Skeletal muscle cell (primary cell): ENCODE data around the gene SYNPO.

Source experiments
- DNase-seq: peaks from one replicate; pipeline ENCODE4 v3.0.0-alpha.2; 2010; ENCODE audit warnings: low read depth
- H3K4me3 ChIP-seq: 2 replicates; pipeline ENCODE4 v1.5.1; 2011; ENCODE audit warnings: low read depth, mild to moderate bottlenecking, control low read depth, low read length, moderate library complexity

Gene SYNPO

DNA sequence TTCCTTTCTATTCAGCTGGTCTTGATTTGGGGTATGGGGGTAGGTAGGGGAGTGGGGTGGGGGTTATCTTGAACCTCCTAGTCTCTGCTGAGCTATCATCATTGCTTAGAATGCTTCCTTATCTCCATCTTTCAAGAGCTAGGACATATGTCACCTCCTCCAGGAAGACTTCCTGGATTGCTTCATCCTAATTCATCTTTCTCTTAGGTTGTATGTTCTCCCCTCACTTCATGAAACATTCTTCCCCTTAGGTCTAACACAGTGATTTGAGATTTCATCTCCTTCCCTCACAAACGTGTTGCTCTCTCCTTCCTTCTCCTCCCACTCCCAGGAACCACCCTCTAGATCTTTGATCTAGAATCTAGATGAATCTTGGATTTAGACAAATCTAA is 2.4 kb upstream of the SYNPO start:
- DNase-seq = no peak
- H3K4me3 ChIP-seq = no peak overlapping the region

DNA sequence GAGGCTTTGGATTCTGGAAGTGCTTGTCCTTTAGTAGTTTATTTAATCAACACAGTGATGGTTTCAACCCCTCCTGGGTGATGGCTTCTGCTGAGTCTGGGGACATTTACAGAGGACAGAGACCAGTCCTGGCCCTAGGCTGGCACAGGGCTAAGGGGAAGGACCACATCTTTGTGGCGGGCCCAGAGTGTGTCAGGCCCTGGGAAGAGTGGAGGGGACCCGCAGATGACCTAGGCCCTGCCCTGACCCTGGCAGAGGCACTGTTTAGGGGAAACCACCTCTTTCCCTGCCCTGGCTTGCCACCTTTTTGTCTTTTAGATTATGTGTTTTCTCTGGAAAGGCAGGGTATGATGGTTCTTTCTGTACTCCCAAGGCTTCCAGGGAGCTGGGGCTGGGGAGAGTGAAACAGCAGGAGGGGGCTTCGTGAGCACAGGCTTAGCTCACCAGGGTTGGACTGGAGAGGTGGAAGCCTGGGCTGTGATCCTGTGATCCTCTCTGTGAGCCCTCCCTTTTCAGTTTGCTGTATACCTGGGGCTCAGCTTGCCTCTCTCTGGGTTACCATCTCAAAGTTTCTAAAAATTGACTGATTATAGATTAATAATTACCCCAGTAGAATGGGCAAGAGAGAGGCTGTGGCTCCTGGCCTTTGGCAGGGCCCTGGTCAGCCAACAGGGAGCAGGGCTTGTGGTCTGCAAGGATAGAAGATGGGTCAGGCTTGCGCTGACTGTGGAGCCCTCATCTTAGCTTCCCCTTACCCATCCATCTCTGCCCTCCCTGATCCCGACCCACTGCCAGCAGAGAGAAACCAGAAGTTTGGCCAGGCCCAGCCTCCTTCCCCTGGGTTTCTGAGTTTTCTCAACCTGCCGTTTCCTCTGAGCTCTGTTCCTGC is 1.7 kb upstream of the SYNPO start:
- H3K4me3 ChIP-seq = no peak overlapping the region
- DNase-seq = no peak

DNA sequence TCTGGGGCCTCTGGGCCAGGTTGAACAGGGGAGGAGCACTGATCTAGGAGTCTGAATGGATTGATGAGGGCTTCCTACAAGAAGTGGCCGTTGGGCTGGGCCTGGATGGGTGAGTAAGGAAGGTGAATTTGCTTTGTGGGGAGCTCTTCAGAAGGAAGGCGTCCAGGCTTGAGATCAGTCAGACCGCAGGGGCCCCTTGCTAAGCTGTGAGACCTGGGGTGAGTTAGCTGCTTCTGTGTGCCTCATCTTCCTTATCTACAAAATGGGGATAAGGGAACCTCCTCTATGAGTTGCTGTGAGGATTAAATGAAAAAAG is 1.1 kb upstream of the SYNPO start:
- H3K4me3 ChIP-seq = no peak overlapping the region
- no peak for DNase-seq

DNA sequence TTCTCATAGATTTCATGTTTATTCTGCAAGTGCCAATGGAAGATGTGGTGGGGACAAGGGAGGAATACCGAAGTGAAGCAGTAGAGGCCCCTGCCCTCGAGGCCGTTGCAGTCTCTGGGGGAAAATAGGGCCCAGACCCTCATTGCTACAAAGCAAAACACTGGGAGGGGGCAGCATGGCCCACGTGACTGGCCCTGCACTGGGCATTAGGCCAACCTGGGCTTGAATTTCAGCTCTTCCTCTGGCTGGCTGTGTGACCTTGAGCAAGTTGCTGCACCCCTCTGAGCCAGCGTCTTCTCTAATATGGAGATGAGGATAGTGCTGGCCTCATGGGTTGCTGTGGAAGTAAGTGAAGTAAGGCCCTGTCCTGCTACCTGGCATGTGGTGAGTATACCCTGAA is 709 bp upstream of the SYNPO start:
- no peak overlapping the region for H3K4me3 ChIP-seq
- DNase-seq = no peak

DNA sequence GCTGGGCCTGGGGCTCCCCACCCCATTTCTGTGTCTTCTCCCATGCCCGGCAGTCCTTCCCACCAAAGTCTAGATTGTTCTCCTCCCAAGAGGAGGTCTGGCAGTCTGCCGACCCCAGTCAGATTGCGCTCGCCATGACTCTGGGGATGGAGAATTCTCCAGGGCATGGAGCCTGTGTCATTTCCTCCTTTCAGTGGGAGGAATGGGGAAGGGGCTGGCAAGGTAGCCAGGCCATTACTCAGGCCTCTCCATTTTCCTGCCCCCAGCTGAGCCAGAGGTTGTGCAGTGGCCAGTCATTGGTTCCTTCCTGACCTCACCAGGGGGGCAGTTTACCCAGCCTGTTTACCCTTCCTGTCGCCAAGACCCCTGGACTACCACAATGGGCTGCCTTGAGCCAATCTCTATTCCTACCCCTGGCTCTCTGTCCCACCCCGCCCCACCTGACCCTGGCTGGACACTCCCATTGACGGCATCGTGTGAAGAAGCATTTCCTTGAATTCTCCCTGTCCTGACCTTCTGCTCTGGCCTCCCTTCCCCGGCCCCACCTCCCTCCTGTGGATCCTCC is 628 bp downstream of the SYNPO start:
- peak overlapping the region; percentile 37 for H3K4me3 ChIP-seq
- DNase-seq = peak; percentile 50

DNA sequence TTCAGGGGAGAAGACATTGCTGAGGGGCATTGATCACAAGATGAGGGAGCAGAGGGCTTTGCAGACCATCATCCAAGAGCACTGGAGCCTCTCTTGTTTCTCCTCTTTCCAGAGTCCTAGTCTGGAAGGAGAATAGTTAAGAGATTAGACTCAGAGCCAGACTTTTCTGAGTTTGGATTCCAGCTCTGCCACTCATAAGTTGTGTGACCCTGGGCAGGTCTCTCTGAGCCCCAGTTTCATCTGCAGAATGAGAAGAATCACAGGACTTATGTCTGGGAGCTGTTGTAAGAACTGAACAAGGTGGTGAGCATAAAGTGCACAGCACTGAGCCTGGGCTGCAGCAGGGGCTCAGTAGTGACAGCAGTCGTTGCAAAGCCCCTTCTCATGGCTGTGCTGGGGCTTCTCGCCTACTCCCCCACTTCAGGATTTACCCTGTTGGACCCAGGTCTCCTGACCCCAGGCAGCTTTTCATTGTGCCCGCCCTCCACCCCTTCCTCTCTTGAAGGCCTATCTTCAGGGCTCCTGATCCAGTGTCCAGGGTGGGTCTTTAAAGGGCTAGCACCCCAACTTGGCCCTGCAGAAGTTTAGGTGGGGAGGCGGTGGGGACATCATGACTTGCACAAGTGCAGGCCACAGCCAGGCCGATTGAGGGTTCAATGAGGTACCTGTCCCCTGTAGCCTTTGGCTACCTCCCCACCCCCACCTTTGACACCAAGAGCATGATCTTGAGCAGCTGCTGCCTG is 1.5 kb downstream of the SYNPO start:
- H3K4me3 ChIP-seq = peak overlapping the region; percentile 6
- DNase-seq = no peak

DNA sequence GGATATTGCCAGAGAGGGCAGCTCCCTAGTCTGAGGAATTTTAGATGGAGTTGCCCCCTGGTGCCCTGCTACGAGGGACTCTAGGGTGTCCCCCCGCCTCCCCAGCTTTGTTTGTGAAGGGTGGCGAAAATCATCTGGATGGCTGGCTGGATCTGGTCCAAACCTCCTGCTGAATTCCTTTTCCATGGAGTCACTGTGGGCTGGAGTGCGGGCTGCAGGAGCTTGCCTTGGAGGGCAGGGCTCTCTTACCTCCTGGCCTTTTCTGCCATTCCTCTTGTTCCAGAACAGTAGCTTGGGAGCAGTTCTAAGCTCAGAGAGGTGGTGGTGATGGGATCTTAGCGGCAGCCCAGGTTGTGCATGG is 2.1 kb downstream of the SYNPO start:
- DNase-seq = peak; percentile 62
- peak overlapping the region; percentile 6 for H3K4me3 ChIP-seq

DNA sequence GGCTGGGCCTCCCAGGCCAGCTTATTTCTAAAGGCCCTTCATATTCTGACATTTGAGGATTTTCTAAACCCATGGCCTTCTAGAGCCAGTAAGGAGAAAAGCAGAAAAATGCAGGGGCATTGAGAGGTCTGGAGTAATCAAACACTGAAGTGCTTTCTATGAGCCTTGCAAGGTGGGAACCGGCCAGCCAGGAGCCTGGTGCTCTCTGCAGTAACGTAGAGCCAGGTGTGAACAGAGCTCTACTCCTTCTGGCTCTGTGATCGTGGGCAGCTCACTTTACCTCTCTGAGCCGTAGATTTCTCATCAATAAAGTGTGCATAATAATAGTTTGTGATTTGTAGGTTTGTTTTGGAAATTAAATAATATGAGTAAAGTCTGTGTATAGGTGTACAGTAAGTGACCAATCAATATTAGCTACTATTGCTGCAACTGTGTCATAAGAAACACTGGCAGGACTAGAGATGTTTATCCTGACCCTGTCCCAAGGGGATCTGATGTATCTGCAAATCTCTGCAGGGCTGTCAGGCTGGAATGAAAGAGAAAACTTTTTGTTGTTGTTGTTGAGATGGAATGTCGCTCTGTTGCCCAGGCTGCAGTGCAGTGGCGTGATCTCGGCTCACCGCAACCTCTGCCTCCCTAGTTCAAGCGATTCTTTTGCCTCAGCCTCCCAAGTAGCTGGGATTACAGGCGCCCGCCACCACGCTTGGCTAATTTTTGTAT is 2.7 kb downstream of the SYNPO start:
- DNase-seq = no peak
- H3K4me3 ChIP-seq = no peak overlapping the region

DNA sequence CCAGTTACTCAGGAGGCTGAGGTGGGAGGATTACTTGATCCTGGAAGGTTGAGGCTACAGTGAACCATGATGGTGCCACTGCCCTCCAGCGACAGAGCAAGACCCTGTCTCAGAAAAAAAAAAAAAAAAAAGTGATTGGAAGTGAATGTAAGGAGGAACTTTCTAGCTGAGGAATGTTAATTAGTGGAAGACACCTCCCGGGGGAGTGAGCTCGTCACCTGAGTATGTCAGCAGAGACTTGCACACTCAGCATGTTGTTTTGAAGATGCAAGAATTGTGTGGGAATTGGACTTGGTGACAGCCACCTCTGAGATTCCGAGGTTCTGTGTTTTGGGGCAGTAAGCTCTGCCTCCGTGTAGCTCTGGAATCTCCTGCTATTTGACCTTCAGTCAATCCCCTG is 3.6 kb downstream of the SYNPO start:
- DNase-seq = no peak
- no peak overlapping the region for H3K4me3 ChIP-seq

DNA sequence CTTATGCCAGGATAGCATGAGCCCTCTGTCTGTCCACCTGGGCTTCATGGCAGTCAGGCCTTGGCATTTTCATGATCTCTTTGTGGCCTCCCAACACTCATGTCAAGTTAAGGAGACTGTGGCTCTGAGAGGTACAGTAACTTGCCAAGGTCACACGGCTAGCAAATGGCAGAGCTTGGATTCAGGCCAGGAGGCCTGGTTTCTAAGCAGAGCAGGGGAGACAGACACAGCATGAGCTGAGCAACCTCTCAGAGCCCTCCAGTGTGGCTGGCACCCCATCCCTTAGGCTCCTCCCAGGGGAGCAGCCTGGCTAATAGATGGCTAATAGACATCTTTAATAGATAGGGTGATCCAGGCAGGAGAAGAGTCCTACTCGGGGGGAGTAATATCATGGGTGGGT is 4.1 kb downstream of the SYNPO start:
- no peak overlapping the region for H3K4me3 ChIP-seq
- DNase-seq = no peak

DNA sequence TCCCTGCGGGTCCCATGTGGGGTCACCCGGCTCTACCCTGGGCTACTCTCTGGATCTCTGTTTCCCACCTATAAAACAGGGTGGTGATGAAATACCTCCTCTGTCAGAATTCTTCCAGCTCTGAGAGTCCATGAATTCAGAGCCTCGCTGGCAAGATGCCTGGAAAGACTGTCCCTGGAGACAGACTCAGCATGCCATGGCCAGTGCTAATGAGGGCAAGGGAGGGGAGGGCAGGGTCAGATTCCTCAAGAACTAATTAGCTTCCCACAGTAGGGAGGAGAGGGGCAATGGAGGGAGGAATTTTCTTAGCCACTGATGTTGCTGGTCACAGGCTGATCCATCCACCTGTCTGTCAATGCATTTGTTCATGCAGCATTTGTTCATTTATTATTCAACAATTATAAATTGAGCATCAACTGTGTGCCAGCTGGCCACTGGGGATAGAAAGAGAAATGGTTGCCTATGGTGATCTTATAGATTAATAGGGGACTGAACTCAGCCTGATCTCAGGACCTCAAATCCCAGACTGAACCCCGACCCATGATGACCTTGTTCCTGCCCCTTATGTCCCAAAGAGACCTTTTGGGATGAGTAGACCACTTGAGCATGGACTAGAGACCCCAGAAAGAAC is 4.7 kb downstream of the SYNPO start:
- peak; percentile 87 for DNase-seq
- no peak overlapping the region for H3K4me3 ChIP-seq

DNA sequence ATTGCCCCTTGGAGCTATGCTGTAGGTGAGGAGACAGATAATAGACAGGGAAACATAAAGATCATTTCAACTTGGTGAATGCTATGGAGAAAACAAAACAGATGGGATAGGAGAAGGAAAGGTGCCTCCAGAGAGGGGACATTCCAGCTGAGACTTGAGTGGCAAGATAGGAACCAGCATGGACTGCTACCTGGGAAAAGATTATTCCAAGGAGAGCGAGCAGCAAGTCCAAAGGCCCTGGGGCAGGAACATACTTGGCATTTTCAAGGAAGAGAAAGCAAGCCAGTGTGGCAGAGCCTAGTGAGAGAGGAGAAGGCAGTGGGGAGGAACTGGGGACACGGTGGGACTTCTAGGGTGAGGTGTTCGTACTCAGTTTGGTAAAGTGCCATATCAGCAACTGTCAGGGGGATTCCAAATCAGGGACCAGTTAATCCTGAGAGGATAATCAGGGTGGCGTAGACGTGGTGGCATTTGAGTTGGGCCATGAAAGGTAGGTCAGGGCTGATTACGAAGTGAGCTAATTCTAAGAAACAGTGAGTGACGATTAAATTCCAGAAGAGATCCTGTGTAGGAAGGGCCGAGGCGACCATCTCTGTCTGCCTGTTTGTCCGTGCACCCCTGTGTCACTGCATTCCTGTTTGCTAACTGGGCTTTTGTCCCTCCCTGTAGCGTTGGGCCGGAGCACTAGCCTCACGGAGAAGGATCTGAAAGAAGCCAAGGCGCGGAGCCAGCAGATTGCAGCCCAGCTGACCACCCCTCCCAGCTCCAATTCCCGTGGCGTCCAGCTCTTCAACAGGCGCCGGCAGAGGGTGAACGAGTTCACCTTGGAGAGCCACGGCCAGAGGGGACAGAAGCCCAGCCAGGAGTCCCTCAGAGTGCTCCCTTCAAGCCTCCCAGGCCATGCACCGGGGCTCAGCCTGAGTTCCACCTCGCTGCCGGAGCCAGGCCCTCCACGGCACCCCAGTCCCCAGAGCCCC is 7.1 kb downstream of the SYNPO start:
- DNase-seq = no peak
- no peak overlapping the region for H3K4me3 ChIP-seq

DNA sequence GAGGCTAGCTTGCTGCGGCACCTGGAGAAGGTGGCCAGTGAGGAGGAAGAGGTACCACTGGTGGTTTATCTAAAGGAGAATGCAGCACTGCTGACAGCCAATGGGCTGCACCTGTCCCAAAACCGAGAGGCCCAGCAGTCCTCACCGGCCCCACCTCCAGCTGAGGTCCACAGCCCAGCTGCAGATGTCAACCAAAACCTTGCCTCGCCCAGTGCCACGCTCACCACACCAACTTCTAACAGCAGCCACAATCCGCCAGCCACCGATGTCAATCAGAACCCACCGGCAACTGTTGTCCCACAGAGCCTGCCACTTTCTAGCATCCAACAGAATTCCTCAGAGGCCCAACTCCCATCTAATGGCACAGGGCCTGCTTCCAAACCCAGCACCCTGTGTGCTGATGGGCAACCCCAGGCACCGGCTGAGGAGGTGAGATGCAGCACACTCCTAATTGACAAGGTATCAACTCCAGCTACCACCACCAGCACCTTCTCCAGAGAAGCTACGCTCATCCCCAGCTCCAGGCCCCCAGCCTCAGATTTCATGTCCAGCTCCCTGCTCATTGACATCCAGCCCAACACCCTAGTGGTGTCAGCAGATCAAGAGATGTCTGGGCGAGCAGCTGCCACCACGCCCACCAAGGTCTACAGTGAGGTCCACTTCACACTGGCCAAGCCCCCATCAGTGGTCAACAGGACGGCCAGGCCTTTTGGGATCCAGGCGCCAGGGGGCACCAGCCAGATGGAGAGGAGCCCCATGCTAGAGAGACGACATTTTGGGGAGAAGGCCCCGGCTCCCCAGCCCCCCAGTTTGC is 8.0 kb downstream of the SYNPO start:
- no peak overlapping the region for H3K4me3 ChIP-seq
- DNase-seq = no peak

DNA sequence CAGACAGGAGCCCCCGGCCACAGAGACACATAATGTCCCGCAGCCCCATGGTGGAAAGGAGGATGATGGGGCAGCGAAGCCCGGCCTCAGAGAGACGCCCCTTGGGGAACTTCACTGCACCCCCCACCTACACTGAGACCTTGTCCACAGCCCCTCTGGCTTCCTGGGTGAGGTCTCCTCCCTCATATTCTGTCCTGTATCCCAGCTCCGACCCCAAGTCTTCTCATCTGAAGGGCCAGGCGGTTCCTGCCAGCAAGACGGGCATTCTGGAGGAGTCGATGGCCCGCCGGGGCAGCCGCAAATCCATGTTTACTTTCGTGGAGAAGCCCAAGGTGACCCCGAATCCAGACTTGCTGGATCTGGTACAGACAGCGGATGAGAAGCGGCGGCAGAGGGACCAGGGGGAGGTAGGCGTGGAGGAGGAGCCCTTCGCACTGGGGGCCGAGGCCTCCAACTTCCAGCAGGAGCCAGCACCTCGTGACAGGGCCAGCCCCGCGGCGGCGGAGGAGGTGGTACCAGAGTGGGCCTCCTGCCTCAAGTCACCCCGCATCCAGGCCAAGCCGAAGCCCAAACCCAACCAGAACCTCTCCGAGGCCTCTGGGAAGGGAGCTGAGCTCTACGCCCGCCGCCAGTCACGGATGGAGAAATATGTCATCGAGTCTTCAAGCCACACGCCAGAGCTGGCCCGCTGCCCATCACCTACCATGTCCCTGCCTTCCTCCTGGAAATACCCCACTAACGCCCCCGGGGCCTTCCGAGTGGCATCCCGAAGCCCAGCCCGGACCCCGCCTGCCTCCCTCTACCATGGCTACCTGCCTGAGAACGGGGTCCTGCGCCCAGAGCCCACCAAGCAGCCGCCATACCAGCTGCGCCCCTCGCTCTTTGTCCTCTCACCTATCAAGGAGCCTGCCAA is 8.9 kb downstream of the SYNPO start:
- no peak overlapping the region for H3K4me3 ChIP-seq
- no peak for DNase-seq

DNA sequence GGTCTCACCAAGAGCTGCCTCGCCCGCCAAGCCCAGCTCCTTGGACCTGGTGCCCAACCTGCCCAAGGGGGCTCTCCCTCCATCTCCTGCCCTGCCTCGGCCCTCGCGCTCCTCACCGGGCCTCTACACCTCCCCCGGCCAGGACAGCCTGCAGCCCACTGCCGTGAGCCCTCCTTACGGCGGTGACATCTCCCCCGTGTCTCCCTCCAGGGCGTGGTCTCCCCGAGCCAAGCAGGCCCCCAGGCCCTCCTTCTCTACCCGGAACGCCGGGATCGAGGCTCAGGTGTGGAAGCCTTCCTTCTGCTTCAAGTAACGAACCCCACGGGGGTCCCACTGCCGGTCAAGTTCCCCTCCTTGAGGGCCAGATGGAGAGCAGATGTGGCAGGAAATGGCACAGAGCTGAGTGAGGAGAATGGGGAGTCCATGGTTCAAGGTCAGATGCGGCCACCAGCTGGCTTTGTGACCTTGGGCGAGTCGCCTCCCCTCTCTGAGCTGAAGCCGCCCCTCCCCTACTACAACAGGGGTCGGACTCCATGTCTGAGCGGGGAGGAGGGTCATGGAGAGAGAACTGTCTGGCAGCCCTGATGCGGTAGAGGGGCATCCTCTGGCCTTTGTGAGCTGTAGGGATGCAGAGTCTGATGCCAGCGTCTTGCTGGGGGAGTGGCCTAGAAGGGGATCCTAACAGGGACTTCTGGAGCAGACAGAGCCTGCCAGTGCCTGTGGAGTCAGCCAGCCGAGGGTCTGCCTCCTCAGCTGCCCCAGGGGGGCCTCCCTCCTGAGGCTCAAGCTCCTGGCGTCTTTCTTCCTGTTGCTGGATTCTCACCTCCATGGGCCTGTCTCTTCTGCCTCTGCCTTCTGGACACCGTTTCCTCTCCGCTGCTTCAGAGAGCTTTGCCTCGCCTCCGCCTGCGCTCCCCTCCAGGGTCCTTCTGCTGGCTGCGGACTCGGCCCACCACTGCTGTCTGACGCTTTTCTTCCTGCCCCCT is 9.9 kb downstream of the SYNPO start:
- DNase-seq = no peak
- no peak overlapping the region for H3K4me3 ChIP-seq

DNA sequence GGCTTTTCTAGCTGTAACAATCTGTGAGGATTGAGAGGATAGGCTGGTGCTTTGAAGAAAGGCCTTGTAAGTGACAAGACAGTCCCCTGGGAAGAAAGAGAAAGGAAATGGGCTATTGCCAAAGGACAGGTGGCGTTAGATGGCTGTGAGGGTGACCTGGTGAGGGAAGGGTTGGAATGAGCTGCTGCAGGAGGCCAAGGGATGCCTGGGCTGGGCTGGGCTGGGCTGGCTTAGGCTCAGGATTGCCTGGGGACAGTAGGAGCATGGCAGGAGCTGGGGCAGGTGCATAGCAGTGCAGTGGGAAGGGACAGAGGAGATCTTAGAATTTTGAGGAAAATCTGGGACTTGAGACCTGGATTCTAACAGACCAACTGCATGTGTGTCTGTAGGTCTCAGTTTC is 10.9 kb downstream of the SYNPO start:
- DNase-seq = no peak
- no peak overlapping the region for H3K4me3 ChIP-seq
